Liver (tissue), 9 donors: ENCODE data around the gene RERE. TPM values are rescaled to one million over a fixed set of nuclear protein-coding genes. Genes with fewer than 3 reads are reported as not detected.

Source experiments
- DNase-seq: peaks from one replicate; pipeline ENCODE4 v3.0.0-alpha.2; 2017; ENCODE audit warnings: low spot score
- H3K27ac ChIP-seq, 2 donors: one replicate each; pipeline ENCODE4 v1.7.0; 2013; ENCODE audit warnings: inconsistent platforms in 2 of 2, low read length in 2 of 2, control low read depth in 1 of 2, low read depth in 1 of 2, mild to moderate bottlenecking in 1 of 2
- H3K27me3 ChIP-seq, 4 donors: one replicate each; pipeline versions ENCODE4 v1.6.1 to v1.7.0; 2013; ENCODE audit warnings: low read length in 3 of 4, inconsistent platforms in 1 of 4, mild to moderate bottlenecking in 1 of 4, moderate library complexity in 1 of 4; ENCODE audit not compliant: control insufficient read depth in 4 of 4, insufficient read depth in 4 of 4
- H3K36me3 ChIP-seq, 4 donors: one replicate each; pipeline versions ENCODE4 v1.6.1 to v1.7.0; 2013; ENCODE audit warnings: low read length in 3 of 4, mild to moderate bottlenecking in 3 of 4, low read depth in 1 of 4, moderate library complexity in 1 of 4; ENCODE audit not compliant: control insufficient read depth in 4 of 4, insufficient read depth in 3 of 4
- H3K4me1 ChIP-seq, 4 donors: one replicate each; pipeline versions ENCODE4 v1.6.1 to v1.7.0; 2013; ENCODE audit warnings: low read length in 3 of 4, mild to moderate bottlenecking in 3 of 4, moderate library complexity in 1 of 4; ENCODE audit not compliant: control insufficient read depth in 4 of 4, insufficient read depth in 4 of 4
- H3K4me3 ChIP-seq, 3 donors: one replicate each; pipeline versions ENCODE4 v1.6.1 to v1.7.0; 2013; ENCODE audit warnings: low read length in 3 of 3, control low read depth in 1 of 3, low read depth in 1 of 3, mild to moderate bottlenecking in 1 of 3
- H3K9ac ChIP-seq, 2 donors: one replicate each; pipeline ENCODE4 v1.7.0; 2013; ENCODE audit warnings: low read length in 2 of 2, mild to moderate bottlenecking in 2 of 2, moderate library complexity in 2 of 2, control low read depth in 1 of 2, low read depth in 1 of 2
- H3K9me3 ChIP-seq, 4 donors: one replicate each; pipeline versions ENCODE4 v1.6.1 to v1.7.0; 2013; ENCODE audit warnings: low read length in 3 of 4; ENCODE audit not compliant: control insufficient read depth in 4 of 4
- CTCF ChIP-seq: fragments of 150-350 bp; IDR thresholded peaks from 2 replicates; pipeline ENCODE4 v1.5.1; 2017; ENCODE audit warnings: improper control_type of control experiment, low read depth, low read length; ENCODE audit not compliant: missing input control
- EGR1 ChIP-seq, 2 donors: IDR thresholded peaks; 2 replicates each; pipeline ENCODE4 v1.6.1; 2016 to 2018; ENCODE audit warnings: antibody characterized with exemption in 2 of 2, low read depth in 2 of 2
- FOXA1 ChIP-seq: IDR thresholded peaks from 2 replicates; pipeline ENCODE4 v1.6.1; 2016; ENCODE audit warnings: antibody characterized with exemption
- FOXA2 ChIP-seq: IDR thresholded peaks from 2 replicates; pipeline ENCODE4 v1.6.1; 2016; ENCODE audit warnings: antibody characterized with exemption
- GABPA ChIP-seq, 2 donors: IDR thresholded peaks in 1 of 2; conservative IDR thresholded peaks in 1 of 2; 2 replicates each; pipeline ENCODE4 v1.6.1; 2016; ENCODE audit warnings: antibody characterized with exemption in 2 of 2, mild to moderate bottlenecking in 1 of 2, moderate library complexity in 1 of 2
- HNF4A ChIP-seq, 2 donors: conservative IDR thresholded peaks; 2 replicates each; pipeline ENCODE4 v1.6.1; 2016; ENCODE audit warnings: antibody characterized with exemption in 2 of 2, mild to moderate bottlenecking in 2 of 2
- HNF4G ChIP-seq: IDR thresholded peaks from 2 replicates; pipeline ENCODE4 v1.6.1; 2016; ENCODE audit warnings: antibody characterized with exemption
- JUND ChIP-seq, 2 donors: IDR thresholded peaks; 2 replicates each; pipeline ENCODE4 v1.6.1; 2016; ENCODE audit warnings: antibody characterized with exemption in 2 of 2
- MAX ChIP-seq: IDR thresholded peaks from 2 replicates; pipeline ENCODE4 v1.6.1; 2016; ENCODE audit warnings: antibody characterized with exemption
- NR2F2 ChIP-seq: IDR thresholded peaks from 2 replicates; pipeline ENCODE4 v1.6.1; 2016; ENCODE audit warnings: antibody characterized with exemption
- RAD21 ChIP-seq, 2 donors: IDR thresholded peaks; 2 replicates each; pipeline ENCODE4 v1.6.1; 2016; ENCODE audit warnings: antibody characterized with exemption in 2 of 2, mild to moderate bottlenecking in 2 of 2
- REST ChIP-seq: IDR thresholded peaks from 2 replicates; pipeline ENCODE4 v1.6.1; 2016; ENCODE audit warnings: antibody characterized with exemption, mild to moderate bottlenecking
- RXRA ChIP-seq, 2 donors: IDR thresholded peaks; 2 replicates each; pipeline ENCODE4 v1.6.1; 2017 to 2018; ENCODE audit warnings: antibody characterized with exemption in 2 of 2, mild to moderate bottlenecking in 1 of 2
- SP1 ChIP-seq: IDR thresholded peaks from 2 replicates; pipeline ENCODE4 v1.6.1; 2018; ENCODE audit warnings: antibody characterized with exemption, mild to moderate bottlenecking
- TAF1 ChIP-seq: conservative IDR thresholded peaks from 2 replicates; pipeline ENCODE4 v1.6.1; 2016; ENCODE audit warnings: antibody characterized with exemption, mild to moderate bottlenecking
- YY1 ChIP-seq: IDR thresholded peaks from 2 replicates; pipeline ENCODE4 v1.6.1; 2016; ENCODE audit warnings: antibody characterized with exemption, mild to moderate bottlenecking
- WGBS: extraction: QIAGEN DNeasy Blood & Tissue Kit; methylation state at CpG from one replicate; pipeline ENCODE4 v1.1.7; 2013; 5-methylcytosine and 5-hydroxymethylcytosine counted together
- polyA plus RNA-seq, 2 donors: library from polyadenylated mRNA; stranded (reverse) in 1 of 2; unstranded in 1 of 2; fragments of 200-250 nt in 1 of 2; fragments of >200 nt in 1 of 2; fragmentation: Nextera tagmentation in 1 of 2; extraction: Ambion mirVana in 1 of 2; gene quantifications; one replicate each; pipeline versions ENCODE4 v1.2.1 to v1.2.3, GENCODE V29; 2013 to 2015
- total RNA-seq, 2 donors: library from RNA; depleted of rRNA; stranded (reverse); fragments of >200 nt; gene quantifications; one replicate each; pipeline ENCODE4 v1.2.3, GENCODE V29; 2014
- TF ChIP-seq, protein P1 (sequence below): IDR thresholded peaks from 2 replicates; pipeline ENCODE4 v1.6.1; 2016; ENCODE audit warnings: antibody characterized with exemption
- TF ChIP-seq, protein P2 (sequence below): IDR thresholded peaks from 2 replicates; pipeline ENCODE4 v1.6.1; 2016; ENCODE audit warnings: antibody characterized with exemption
- donor health status: healthy.
- donor health status: healthy.
- donor health status: healthy.
- donor health status: healthy.
- donor health status: healthy.

The RERE gene
- total and polyA plus RNA-seq, 4 donors: 9.8 to 49.1 (median 24.8) TPM

DNA sequence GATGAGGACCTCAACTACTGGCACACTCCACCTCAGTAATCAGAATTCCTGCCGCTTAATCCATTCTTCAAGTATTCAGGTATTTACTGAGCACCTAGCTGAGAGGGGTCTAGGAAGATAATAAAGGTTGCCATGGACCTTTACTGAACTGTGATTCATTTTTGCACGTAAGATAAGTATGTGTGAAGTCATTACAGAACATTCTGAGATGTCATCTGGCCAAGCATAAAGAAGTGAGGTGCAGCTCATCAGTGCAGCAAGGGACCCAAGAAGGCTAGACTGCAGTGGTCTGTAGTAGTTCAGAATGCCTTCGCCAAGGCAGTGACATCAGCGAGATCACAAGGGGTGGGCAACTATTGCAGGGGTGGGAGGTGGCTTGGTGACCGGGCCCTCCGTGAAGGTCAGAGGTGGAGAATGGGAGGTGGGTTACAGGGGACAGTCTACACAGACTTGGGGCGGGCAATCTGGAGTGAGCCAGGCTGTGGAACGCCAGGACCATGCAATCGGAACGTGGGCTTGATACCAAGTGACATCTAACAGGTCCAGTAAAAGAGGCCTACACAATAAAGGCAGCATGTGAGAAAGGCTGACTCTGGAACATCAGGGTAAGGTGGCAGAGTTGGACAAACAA is 392.2 kb downstream of the RERE start:
- H3K9ac ChIP-seq: no peak overlapping the region
- no peak overlapping the region for H3K4me3 ChIP-seq
- peaks cover 0 to 31% (median 20%) of the 10 kb centered on the region in 4 donors for H3K4me1 ChIP-seq
- no peaks in the 10 kb centered on the region for H3K27me3 ChIP-seq
- H3K36me3 ChIP-seq: no peaks in the 10 kb centered on the region
- WGBS: 97% methylated on average over 10 of the region's 10 CpGs
- no peaks in the 10 kb centered on the region for H3K9me3 ChIP-seq
- H3K27ac ChIP-seq: peak overlapping the region; percentile 86 to 91
- no peak for DNase-seq
- TF ChIP-seq, protein P1, sequence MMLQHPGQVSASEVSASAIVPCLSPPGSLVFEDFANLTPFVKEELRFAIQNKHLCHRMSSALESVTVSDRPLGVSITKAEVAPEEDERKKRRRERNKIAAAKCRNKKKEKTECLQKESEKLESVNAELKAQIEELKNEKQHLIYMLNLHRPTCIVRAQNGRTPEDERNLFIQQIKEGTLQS: no peak
- TF ChIP-seq FOXA2 (no peak), RXRA (IDR thresholded peaks at IDR 0.05) (no peak), GABPA (IDR thresholded peaks at IDR 0.05 in 1 of 2, conservative IDR thresholded peaks at IDR 0.05 in 1 of 2) (no peak), FOXA1 (no peak), CTCF (no peak), HNF4A (conservative IDR thresholded peaks at IDR 0.05) (no peak), REST (no peak), HNF4G (no peak), RAD21 (IDR thresholded peaks at IDR 0.05) (no peak), TAF1 (no peak), YY1 (no peak), MAX (no peak), SP1 (no peak), JUND (IDR thresholded peaks at IDR 0.05) (no peak), EGR1 (IDR thresholded peaks at IDR 0.05; ENCODE audit: low read depth in 2 of 2) (no peak), NR2F2 (no peak)
- TF ChIP-seq, protein P2, sequence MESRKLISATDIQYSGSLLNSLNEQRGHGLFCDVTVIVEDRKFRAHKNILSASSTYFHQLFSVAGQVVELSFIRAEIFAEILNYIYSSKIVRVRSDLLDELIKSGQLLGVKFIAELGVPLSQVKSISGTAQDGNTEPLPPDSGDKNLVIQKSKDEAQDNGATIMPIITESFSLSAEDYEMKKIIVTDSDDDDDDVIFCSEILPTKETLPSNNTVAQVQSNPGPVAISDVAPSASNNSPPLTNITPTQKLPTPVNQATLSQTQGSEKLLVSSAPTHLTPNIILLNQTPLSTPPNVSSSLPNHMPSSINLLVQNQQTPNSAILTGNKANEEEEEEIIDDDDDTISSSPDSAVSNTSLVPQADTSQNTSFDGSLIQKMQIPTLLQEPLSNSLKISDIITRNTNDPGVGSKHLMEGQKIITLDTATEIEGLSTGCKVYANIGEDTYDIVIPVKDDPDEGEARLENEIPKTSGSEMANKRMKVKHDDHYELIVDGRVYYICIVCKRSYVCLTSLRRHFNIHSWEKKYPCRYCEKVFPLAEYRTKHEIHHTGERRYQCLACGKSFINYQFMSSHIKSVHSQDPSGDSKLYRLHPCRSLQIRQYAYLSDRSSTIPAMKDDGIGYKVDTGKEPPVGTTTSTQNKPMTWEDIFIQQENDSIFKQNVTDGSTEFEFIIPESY: no peak
